ENCODE results near the gene LPCAT4.

LPCAT4 gene

DNA sequence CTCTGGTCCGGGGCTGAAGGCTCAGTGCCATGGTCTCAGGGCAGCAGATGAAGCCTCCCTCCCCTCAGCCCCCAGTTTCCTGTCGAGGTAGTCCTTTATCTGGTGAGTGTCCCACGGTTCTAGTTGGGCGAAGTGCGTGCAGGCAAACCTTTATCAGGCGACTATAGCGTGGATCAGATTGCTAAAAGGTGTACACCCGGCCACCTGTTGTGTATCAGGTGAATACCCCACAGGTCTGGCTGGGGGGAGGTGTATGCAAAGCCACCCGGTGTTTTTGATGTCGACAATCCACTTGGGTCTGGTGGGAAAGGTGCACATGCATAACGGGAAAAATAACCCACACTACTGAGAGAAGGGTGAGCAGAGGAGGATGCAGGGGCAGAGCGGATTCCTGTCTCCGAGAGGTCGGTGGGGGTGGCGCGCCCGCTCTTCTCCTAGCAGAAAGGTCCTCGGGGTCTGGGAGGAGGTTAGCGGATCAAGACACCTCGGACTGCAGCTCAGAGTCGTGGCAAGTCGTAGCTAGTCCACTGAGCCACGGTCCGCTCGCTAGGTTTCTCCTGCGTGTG lies 29.9 kb downstream of the LPCAT4 start:
- DNase-seq = no peak

GRCh38 chr15:34336231-34336990 lies 30.6 kb downstream of the LPCAT4 start:
- no peak for DNase-seq

DNA sequence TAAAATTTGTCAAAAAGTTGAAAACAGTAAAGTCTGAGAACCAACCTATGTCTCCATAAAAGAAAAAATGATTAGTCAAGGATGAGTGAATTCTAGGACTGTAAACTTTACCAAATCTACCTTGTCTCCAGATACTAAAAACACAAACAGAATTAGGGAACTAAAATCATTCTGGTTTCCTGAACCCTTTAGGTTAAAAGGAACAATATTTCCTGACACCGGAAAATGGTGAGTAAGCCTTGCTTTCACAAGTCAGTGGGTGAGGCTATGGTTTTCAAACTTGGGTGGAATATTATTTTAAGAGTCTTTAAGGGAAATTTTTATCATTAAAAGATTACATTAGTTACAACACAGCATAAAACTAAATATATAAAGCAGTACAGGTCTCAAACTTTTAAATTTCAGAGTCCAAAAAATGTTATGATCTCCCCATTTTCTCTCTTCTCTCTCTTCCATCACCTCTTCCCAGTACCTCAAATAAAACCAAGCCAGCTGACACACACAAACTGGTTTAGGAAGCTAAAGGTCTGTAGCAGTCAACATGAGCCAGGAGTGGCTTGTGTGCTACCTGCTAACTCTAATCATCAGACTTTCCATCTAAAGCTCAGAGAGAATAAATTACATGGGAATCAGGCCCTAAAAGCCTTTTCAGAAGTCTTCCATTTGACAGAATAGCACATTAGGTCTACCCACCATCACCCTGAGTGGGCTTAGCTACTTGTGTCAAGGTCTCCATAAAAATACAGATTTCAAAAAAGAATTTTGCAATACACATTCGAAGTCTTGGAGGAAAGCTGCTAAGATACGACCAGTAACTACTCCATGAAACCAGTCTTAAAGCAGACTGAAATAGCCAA lies 31.6 kb downstream of the LPCAT4 start:
- no peak for DNase-seq

DNA sequence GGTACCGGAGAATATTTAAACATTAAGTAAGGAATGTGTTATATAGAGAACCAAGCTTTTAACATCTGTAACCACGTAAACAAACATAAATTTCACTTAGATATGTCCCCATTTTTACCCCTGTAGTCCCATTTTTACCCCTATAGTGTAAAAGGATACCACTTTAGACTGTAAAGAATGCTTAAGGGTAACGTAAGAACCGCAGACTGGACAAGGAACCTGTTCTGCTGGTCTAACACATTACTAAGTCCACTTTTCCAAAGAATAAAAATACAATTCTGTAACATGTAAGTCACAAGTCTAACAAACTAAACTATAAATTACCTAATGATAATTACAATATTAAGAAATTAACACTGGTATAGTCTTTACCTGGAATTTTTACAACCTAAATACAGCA lies 32.3 kb downstream of the LPCAT4 start:
- no peak for DNase-seq

- no peak for DNase-seq
These were observed 34.4 kb downstream of the LPCAT4 start for GRCh38 chr15:34332553-34333120.

- no peak for DNase-seq
These were observed 35.2 kb downstream of the LPCAT4 start for GRCh38 chr15:34331809-34332208.

- no peak for DNase-seq
These were observed 36.7 kb downstream of the LPCAT4 start for GRCh38 chr15:34330279-34330678.

DNA sequence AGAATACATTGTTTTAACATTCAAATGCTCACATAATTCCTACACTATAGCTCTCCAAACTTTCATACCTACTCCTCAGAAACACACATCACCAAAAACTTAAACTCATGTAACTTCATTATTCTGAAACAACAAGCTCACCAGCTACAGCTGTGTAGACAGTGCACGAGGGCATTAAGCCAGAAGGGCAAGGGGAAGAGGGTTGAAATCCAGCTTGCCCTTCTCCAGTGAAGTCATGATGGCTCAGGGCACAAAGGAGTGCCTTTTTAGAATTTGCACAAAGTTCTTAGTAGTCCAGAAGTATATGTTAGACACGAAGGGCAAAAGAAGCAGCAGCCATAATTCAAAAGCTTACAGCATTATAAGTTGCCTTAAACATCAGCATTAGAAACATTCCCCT lies 38.0 kb downstream of the LPCAT4 start:
- no peak for DNase-seq

DNA sequence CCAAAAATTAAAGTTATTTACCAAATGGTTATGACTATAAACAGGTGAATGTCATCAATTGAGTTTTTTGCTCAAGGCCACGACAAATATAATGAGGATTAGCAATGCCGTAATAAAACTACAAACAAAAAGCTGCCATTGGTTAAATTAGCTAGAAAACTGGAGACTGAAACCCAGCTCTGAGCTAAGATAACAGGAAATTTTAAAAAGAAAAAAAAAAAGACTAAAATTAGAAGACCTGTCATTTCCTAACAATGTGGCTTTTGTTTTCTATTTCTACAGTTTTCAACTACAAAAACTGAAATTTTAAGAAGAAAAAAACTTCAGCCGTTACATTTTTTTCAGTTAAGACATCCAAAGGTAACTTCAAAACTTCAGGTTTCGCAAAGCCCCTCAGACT lies 39.1 kb downstream of the LPCAT4 start:
- no peak for DNase-seq

DNA sequence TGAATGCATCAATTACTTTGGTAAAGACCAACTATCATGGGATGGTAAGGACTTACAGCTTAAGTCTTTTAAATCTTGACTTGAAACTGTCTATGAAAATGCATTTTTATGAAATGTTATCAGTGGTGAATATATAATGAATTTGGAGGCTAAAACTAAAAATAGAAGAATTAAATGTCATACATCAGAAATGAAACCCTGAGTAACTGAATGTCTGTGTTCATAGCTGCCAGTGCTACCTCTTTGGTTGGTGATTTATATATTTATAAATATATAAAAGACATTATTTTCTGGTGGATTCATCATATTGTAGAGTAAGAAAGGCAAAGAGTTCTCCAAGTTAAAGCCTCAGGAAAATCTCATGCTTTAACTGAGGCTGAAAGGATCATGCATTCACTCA lies 41.6 kb downstream of the LPCAT4 start:
- no peak for DNase-seq

GRCh38 chr15:34324933-34325332 lies 42.1 kb downstream of the LPCAT4 start:
- DNase-seq = no peak

DNA sequence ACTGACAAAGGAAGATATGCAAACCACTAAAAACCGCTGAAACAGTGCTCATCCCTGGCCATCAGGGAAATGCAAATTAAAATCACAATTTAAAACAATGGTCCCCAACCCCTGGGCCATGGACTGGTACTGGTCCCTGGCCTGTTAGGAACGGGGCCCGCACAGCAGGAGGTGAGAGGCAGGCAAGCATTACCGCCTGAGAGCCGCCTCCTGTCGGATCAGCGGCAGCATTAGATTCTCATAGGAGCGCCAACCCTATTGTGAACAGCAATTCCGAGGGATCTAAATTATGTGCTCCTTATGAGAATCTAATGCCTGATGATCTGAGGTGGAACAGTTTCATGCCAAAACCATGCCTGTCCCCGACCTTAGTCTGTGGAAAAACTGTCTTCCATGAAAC lies 43.8 kb downstream of the LPCAT4 start:
- no peak for DNase-seq

DNA sequence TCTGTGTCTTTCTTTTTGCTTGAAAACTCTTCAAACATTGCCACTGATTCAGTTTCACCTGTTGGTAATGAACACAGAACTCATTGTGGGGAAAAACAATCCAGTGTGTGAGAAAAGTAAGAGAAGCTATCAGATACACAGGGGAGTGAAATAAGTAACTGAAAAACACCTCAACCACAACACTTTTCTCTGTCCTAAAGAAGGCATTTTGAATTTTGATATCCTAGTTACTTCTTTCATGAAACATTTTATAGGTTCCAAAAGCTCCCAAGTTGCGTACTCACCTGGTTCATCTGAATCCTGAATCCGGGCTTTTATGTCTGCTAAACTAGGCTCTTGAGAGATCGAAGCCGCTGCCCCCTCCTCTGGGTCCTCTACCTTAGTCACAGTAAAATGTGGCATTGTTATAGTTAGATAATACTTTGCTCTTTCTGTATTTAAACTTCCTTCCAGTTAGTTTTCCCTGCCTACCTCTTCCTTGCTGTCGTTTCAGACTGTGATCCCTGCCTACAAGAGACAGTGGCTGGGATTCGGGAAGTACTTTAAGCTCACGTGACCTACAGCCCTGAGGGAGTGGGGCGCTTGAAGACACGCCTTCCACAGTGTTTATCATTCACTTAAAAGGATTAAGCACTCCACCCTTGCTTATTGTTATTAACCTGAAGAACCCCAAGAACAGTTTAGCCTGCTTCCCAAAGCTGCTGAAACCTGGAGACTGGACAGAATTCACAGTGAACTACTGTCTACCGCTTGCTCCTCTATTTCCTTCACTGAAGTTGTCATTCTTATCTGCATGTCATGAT lies 48.5 kb downstream of the LPCAT4 start:
- no peak for DNase-seq

GRCh38 chr15:34314491-34315490 lies 52.2 kb downstream of the LPCAT4 start:
- DNase-seq = no peak

DNA sequence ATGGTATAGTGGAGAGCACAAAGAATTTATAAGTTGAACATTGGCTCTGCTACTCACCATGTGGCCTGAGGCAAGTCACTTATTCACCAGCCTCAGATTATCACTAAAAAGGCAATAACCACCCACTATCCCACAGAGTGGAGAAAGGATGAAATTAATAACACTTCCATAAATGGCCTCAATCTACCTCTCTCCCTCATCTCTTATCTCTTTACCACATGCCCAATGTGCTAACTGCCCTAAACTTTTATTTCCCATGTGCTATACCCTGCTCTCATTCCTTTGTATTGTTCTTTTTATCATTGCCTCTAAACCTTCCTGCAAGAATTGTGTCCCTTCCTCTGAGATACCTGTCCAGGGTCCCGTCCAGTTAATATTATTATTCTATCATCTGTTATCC lies 55.4 kb downstream of the LPCAT4 start:
- DNase-seq = no peak
